Superior temporal gyrus (tissue), 1 donor: ENCODE measurements around the gene GTF3C4.
"Not testable (repeated sequence)": the region's sequence is repeated elsewhere in the genome, so short reads cannot be mapped to it uniquely, and the experiment has no call there.

ENCODE experiments used
- DNase-seq: peaks from one replicate; pipeline ENCODE4 v3.0.0-alpha.2; 2016; ENCODE audit errors: extremely low spot score

GTF3C4 gene

DNA sequence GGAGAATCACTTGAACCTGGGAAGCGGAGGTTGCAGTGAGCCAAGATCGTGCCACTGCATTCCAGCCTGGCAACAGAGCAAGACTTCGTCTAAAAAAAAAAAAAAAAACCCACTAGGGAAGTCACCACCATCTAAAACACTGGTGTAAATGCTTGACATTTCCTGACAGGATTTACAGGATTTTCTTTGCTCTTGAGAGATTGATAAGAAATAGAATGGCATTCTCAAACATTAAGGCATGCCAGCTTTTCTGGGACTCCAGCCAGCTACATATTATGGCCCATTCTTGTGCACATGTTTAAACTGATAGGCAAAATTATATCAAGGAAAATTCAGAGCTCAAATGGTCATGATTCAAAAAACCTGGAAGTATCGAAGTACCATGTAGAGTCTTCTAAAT, 28.7 kb downstream of the GTF3C4 start:
- no peak for DNase-seq

DNA sequence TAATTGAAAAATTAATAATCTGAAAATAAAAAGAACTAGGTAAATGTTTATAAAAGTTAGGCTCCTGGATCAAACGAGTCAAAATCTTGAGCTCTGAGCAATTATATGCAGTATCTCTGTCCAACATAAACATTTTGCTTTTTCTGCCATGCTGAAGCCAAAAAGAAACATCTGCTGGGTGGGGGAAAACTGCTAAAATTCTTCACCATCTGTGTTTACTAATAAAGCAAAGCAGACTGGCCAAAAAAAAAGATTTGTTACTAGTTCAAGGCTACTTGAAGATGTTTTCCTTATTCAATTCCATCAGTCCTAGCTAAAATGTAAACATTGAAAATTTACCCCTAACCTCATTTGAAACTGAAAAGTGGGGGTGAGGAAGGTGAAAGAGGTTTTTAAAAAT, 29.7 kb downstream of the GTF3C4 start:
- DNase-seq = no peak

DNA sequence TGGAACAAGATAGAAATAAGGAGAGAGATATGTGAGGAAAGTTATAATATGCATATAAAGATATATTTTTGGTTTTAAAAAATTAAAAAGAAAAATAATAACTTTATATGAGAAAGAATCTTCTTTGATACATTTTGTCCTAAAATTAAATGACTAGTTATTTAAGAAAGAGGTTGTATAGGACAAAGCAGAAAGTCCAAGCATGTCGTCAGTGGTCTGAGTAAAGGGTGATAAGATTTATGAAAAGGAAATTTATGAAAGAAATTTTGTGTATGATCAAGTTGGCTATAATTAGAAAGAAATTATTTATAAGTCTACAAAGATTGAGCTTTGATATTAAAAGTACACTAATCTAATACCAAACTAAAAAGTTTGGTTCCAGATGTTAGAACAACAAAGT, 32.0 kb downstream of the GTF3C4 start:
- no peak for DNase-seq

DNA sequence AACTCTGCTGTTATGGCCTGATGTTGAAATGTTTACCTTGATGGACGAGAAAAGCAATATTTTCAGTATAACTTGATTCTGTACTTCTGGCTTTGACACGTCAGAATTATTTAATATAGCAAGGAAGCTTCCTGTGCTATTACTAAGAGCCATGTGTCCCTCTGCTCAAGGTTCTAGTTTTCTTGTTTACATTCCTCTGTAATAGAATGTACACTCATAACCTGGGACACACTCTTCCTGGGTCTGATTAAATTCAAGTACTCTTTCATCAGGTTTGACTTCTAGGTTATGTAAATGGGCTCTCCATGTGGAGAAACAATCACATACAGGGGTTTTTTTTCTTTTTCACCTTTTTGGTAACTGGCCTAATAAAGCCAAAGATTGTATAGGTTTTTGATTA, 33.1 kb downstream of the GTF3C4 start:
- DNase-seq = no peak

DNA sequence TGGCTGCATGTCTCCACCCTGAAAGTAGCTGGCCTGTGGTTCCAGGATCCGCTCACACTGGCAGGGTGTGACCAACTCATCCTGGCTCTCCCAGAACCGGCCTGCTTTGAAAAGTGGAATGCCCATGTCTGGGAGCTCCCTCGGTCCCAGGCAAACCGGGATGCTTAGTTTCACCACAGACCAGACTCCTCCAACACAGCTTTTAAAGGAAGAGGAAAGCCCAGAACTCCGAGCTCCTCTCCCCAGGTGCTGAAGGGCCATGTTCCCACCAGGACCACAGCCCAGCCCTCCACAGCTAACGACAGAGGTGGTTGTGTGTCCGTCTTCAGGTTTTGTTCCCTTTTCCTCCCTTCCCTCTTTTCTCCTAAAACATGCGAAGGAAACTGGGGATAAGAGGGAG, 38.0 kb downstream of the GTF3C4 start:
- DNase-seq = no peak

DNA sequence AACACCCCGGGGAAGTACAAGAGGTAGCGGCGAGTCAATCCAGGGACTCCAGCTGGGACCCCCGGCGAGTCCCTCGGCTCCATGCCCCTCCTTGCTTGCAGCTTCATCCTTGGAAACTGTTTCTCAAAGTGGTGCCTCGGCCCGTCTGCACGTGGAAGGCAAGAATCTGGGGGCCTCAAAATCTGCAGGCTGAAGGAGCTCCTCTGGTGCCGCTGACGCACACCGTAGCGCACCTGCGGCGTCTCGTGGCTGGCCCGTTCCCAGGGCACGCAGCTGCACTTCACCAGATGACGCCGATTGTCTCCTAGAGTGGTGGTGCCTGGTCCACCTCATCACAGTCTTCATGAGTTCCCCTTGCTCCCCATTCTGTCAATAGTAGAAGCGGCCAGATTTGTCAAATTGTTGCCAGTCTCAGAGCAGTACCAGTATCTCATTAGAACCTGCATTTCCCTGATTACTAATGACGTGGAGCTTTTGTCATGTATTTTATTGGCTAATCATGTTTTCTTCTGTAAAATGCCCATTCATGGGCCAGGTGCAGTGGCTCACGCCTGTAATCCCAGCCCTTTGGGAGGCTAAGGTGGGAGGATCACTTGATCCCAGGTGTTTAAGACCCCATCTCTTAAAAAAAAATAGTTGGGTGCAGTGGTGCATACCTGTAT, 38.6 kb downstream of the GTF3C4 start:
- no peak for DNase-seq

DNA sequence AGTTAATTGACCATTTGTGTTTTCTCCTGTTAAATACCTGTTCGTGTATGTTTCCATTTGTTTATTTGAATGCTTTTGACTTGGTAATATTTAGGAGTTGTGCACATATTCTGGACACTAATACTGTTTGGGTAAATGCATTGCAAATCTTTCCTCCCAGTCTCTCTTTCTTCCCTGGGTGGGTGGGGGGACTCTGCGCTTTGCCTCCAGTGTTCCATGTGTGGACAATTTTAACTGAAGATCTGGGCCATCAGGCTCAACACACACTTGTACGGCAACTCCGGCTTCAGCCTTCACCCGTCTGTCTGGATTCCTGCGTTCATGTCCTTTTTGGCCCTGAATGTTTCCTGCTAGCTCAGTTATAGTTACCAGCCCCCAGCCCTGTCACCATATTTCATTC, 40.1 kb downstream of the GTF3C4 start:
- DNase-seq = no peak

DNA sequence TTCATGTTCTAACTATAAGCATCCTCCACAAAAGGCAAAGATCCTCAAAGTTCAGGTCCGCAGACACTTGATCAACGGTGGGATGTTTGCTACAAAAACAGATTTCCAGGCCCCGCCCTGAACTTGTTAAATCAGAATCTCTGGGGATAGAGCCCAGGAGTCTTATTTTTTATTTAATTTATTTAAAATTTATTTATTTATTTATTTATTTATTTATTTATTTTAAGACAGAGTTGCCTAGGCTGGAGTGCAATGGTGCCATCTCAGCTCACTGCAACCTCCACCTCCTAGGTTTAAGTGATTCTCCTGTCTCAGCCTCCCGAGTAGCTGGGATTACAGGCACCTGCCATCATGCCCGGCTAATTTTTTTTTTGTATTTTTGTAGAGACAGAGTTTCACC, 40.9 kb downstream of the GTF3C4 start:
- DNase-seq = not testable (repeated sequence)

DNA sequence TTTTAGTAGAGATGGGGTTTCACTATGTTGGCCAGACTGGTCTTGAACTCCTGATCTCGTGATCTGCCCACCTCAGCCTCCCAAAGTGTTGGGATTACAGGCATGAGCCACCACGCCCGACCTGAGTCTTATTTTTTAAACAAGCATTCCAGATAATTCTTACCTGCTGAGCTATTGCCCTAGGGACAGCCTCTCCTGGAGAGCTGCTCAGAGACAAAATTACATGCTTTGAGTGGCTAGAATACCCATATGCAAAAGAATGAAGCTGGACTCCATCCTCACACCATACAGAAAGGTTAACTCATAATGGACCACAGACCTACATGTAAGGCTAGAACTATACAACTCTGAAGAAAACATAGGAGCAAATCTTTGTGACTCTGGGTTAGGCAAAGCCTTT, 41.6 kb downstream of the GTF3C4 start:
- no peak for DNase-seq

DNA sequence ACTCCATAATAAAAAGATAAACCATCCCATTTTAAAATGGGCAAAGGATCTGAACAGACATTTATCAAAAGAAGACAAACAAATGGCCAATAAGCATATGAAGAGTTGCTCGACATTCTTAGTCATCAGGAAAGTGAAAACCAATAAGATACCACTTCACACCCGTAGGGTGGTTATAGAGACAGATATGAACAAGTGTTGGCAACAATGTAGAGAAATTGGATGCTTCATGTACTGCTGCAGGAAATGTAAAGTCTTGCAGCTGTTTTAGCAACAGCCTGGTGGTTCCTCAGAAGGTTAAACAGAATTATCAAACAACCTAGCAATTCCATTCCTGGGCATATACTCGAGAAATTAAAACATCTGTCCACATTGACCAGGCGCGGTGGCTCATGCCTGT, 42.5 kb downstream of the GTF3C4 start:
- DNase-seq = no peak

DNA sequence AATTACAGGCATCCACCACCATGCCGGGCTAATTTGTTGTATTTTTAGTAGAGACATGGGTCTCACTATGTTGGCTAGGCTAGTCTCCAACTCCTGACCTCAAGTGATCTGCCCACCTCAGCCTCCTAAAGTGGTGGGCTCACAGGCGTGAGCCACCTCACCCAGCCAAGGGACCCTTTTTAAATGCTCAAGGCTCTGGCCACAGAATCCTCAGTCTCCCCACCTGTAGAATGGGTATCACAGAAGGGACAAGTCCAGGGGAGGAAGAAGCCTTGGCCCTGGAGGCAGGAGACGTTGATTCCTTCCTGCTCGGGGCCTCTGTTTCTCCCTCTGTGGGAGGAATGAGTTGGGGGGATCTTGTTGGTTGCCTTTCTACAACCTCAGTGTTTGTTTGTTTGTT, 45.7 kb downstream of the GTF3C4 start:
- DNase-seq = no peak

DNA sequence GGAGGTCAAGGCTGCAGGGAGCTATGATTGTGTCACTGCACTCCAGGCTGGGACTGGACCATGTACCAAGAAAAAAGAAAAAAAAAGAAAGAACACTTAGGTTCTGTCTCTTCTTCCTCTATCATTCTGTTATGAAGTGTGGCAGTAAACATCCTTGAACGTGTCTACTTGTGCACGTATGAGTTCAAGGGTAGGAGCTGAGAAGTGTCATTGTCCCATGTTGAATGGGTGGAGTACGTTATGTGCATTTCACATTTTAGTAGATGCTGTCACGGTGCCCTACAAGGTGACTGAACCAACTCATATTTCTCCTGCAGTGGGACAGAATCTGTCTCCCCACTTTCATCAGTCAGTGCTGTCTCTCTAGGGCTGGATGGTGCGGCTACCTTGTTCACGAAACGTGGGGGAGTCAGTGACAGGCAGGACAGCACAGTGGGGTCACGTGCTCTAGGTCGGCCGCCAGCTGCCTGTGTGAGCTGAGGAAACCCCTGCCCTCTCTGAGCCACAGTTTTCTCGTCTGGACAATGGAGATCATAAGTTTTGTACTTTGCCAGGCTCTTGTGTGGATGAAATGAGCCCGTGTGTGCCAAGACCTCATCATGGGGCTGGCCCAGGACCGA, 47.2 kb downstream of the GTF3C4 start:
- DNase-seq = no peak

DNA sequence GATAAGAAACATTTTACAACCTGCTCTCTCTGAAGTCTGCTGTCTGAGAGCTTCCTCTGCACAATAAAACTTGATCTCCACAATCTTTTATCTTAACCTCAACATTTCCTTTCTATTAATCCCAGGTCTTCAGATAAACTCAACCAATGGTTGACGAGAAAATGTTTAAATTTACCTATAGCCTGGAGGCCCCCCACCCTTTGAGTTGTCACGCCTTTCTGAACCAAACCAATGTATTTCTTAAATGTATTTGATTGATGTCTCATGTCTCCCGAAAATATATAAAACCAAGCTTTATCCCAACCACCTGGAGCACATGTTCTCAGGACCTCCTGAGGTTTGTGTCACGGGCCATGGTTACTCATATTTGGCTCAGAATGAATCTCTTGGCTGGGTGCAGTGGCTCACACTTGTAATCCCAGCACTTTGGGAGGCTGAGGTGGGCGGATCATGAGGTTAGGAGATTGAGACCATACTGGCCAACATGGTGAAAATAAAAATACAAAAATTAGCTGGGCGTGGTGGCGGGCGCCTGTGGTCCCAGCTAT, 48.2 kb downstream of the GTF3C4 start:
- not testable (repeated sequence) for DNase-seq

DNA sequence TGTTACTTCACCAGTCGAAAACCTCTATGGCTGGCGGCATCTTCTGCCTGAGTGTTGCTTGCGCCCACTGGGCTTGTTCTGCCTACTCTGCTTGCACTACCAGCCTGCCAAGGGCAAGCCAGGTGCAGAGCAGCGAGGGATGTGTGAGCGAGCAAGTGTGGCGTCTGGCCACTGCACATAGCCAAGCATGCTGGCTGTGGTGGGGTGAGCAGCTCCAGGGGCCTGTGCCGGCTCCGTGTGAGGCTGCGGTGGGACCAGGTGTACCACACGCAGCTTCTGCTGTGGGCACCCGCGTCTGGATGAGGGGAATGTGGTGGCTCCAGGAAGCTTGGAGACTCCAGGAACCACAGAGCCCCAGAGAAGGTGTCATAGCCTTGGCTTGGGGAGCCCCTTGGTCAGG, 51.4 kb downstream of the GTF3C4 start:
- no peak for DNase-seq

DNA sequence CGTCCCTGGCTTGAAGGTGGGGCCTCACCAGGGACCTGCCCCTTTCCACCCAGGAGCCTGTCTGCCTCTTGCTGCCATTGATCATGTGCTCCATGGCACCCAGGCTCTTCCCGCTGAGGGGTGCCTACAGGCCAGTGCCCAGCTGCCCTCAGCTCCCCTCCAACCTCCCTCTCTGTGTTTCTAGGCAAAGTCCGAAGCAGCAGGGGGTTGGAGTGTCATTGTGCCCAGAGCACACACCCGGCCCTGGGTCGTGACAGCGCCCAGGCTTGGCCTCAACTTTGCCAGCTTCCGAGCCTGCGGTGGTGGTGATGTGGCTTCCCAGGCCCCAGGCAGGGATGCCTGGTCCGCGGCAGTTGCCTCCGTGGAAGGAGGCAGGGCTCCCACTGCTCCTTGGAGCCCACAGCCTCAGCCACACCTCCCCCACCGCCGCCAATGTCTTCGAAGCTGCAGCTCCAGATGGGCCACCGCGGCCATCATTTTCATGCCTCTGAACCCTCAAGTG, 52.4 kb downstream of the GTF3C4 start:
- no peak for DNase-seq

DNA sequence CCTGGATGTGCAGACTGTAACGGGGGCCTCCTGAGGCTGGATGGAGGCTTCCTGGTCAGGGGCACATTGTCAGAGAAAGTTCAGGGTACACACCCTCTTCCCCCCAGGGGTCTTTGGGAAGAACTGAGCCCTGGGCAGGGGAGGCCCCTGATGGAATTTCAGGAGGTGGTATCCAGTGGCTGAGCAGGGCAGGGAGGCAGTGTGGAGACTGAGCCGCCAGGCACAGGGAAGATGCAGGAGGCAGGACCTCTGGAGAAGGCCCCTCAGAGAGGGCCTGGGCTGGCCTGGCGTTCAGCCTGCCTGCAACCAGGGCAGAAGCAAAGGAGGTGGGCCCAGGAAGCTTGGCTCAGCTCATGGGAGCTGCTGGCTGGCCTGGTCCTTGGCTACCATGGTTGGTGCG, 53.5 kb downstream of the GTF3C4 start:
- no peak for DNase-seq

DNA sequence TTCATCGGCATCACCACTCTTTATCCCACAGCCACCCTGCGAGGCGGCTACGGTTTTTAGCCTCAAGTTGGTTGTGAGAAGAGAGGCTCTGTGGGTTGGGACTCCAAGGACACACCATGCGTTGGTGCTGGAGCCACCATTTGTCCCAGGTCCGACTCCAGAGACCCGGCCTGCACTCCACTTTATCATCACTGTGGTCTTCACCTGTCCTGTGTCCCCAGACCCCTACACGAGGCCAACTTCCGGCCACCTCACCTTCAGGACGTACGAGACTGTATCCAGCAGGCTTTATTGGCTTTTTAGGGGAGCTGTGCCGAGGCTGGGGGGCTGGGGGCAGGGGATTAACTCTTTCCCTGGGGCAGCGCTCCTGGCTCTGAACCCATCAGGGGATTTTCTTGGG, 55.0 kb downstream of the GTF3C4 start:
- DNase-seq = no peak

DNA sequence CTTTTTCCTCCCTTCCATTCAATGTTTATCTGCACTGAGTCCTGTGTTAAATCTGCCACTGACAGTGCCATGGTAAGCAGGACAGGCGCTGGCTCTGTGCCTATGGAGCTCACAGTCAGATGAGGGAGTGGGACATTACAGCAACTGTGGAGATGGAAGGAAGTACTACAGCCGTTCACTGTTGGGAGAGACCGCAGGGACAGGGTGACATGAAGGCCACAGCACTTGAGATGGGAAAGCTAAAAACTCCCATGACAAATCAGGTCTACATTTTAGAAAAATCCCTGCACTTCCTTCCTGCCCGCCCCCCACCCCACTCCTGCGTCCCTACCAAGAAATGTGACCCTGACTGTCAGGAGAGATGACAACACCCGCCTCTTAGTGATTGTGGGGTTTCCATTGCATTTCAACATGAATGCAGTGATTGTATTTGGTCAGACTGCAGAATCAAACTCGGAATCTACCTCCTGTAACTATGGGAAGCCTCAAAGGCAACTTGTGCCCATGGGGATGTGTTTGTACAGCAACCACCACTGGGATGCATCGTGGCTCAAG, 56.4 kb downstream of the GTF3C4 start:
- DNase-seq = no peak

DNA sequence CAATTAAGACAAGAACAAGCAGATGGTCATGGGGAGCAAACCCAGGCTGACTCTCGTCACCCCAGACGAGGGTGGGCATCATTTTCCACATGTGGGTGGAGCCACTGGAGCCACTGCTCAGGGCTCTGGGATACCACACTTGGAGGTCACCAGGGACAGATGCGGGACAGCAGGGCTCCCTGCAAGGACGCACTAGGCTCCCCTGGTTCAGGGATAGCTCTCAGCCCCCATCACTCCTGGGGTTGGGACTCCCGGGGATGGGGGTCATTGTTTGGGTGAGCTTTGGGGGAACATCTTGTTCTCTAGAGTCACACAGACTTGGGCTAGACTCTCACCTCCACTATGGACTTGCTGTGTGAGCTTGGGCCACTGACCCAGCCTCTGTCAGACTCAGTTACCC, 57.8 kb downstream of the GTF3C4 start:
- no peak for DNase-seq

DNA sequence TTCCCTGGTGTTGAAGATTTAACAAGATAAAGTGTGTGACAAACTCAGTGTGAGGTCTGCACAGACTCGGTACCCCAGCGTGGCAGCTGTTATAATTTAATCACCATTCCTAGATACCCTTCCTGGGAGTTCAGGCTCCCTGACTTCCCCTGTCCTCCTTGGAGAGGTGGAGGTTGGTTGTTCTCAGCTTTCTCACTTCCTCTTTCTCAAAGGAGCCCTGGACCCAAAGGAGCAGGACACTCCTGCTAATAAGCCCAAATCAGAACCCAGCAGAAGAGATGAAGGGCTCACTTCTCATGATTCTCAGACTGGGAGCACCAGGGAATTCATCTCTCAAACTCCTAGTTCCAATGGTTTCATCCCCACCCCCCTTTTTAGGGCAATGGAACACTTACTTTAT, 58.2 kb downstream of the GTF3C4 start:
- no peak for DNase-seq

DNA sequence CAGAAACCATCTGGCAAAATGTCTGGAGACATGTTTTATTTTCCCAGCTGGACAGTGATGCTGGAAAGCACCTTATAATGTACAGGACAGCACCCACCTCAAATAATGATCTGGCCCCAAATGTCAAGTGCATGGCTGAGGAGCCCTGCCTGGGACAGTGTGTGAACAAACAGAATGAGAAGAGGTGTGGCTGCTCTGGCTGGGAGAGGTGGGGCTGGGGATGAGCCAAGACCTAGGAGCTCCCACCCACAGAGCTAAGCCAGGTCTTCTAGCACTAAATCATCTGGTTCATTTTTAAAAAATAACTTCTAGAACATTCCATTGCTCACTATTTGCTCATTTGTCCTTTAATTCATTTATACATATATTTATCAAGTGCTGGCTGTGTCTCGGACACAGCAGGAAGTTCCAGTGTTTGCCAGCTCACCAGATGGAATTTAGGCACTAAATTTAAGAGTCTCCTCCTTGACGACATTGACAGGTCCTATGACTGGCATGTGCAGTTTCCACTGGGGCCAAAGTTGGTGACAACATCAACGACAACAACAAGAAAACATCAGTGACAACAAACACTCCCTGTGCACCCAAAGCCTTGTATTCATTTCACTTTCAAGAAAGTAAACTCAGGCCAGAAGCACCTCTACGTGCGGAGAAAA, 59.1 kb downstream of the GTF3C4 start:
- no peak for DNase-seq
